Prostate gland (tissue), 2 donors: ENCODE data around the gene SLC32A1. TPM values are rescaled to one million over a fixed set of nuclear protein-coding genes. Genes with fewer than 3 reads are reported as not detected.

Experiments used
- DNase-seq: peaks from one replicate; pipeline ENCODE4 v3.0.0-alpha.2; 2019; ENCODE audit warnings: low spot score
- H3K27ac ChIP-seq, 2 donors: fragments of 200-600 bp; sonication (generic); 2 replicates each; pipeline ENCODE4 v1.5.1; 2017 to 2019
- H3K27me3 ChIP-seq: fragments of 200-600 bp; sonication (generic); replicated peaks from 2 replicates; pipeline ENCODE4 v1.5.1; 2019; ENCODE audit not compliant: insufficient read depth
- H3K36me3 ChIP-seq, 2 donors: fragments of 200-600 bp; sonication (generic); 1 replicate in 1 of 2; 2 replicates in 1 of 2; pipeline versions ENCODE4 v1.5.1 to v1.8.1; 2017 to 2019
- H3K4me1 ChIP-seq: fragments of 200-600 bp; sonication (generic); replicated peaks from 2 replicates; pipeline ENCODE4 v1.5.1; 2019
- H3K4me3 ChIP-seq, 2 donors: fragments of 200-600 bp; sonication (generic); 2 replicates each; pipeline ENCODE4 v1.5.1; 2017 to 2019
- H3K9me3 ChIP-seq: fragments of 200-600 bp; sonication (generic); 2 replicates; pipeline ENCODE4 v1.5.1; 2017
- CTCF ChIP-seq, 4 experiments: fragments of 200-600 bp in 2 of 4; fragments of 450-650 bp in 2 of 4; sonication (generic) in 2 of 4; IDR thresholded peaks; 1 replicate in 3 of 4; 2 replicates in 1 of 4; pipeline ENCODE4 v1.5.1; 2016 to 2019; ENCODE audit warnings: antibody characterized with exemption in 4 of 4, mild to moderate bottlenecking in 2 of 4, moderate library complexity in 2 of 4
- POLR2A ChIP-seq: fragments of 450-650 bp; IDR thresholded peaks from one replicate; pipeline ENCODE4 v1.6.1; 2016; ENCODE audit warnings: antibody characterized with exemption, mild to moderate bottlenecking
- POLR2AphosphoS5 ChIP-seq: sonication (generic); formaldehyde crosslinking; IDR thresholded peaks from one replicate; pipeline ENCODE4 v1.6.1; 2017; ENCODE audit warnings: antibody characterized with exemption
- WGBS: methylation state at CpG from one replicate; pipeline ENCODE4 v1.1.5; 2018; 5-methylcytosine and 5-hydroxymethylcytosine counted together
- intact Hi-C: fragments of 100-400 bp; cut with DNase I; formaldehyde crosslinking; loops from one replicate; pipeline ENCODE4 v1.14.2; 2022
- total RNA-seq, 2 donors: library from RNA; depleted of rRNA; stranded (reverse); fragments of >200 nt; gene quantifications; one replicate each; pipeline ENCODE4 v1.1.0, GENCODE V29; 2016

SLC32A1 gene
- total RNA-seq, 2 donors from 2014 or later = not detected

- Histone ChIP-seq H3K4me3 (no peak overlapping the region), H3K27ac (no peak overlapping the region), H3K4me1 (no peaks in the 10 kb centered on the region), H3K9me3 (no peaks in the 10 kb centered on the region), H3K27me3 (no peaks in the 10 kb centered on the region), H3K36me3 (no peaks in the 10 kb centered on the region)
- TF ChIP-seq POLR2AphosphoS5 = no peak
- TF ChIP-seq CTCF (IDR thresholded peaks at IDR 0.05) = no peak
- no peak for TF ChIP-seq POLR2A
- DNase-seq = no peak
- WGBS = 16% methylated on average over 7 of the region's 7 CpGs
- intact Hi-C loops = no loop called here
Measured at GRCh38 chr20:38706509-38706908, 17.8 kb upstream of the SLC32A1 start.

GRCh38 chr20:38714308-38714707 is 10.0 kb upstream of the SLC32A1 start:
- no peak for TF ChIP-seq CTCF (IDR thresholded peaks at IDR 0.05)
- H3K27ac ChIP-seq = no peak overlapping the region
- intact Hi-C loops = no loop called here
- peaks cover 2% of the 10 kb centered on the region for H3K27me3 ChIP-seq
- no peaks in the 10 kb centered on the region for H3K9me3 ChIP-seq
- WGBS = 16% methylated on average over 6 of the region's 6 CpGs
- H3K4me1 ChIP-seq = no peaks in the 10 kb centered on the region
- no peaks in the 10 kb centered on the region for H3K36me3 ChIP-seq
- no peak for DNase-seq
- H3K4me3 ChIP-seq = no peak overlapping the region

DNA sequence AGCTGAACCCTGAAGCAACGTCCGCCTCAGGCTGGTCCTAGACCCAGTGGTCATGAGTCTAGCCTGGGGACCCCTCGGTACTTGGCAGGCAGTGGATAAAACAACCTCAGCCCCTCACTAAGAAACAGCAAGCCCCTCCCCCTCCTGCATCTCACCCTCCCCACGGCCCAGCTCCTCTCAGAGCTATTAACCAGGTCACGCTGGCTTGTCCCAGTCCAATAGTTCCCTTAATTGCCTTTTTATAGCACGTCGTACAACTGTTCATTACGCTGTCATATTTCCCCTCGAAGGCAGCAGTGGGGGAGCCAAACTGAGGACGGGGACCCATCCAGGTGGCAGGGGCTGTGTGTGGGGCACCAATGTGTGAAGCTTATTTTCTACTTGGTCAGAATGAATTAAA is 8.6 kb upstream of the SLC32A1 start:
- Histone ChIP-seq H3K4me3 (no peak overlapping the region), H3K9me3 (no peaks in the 10 kb centered on the region), H3K27ac (no peak overlapping the region), H3K36me3 (no peaks in the 10 kb centered on the region), H3K4me1 (no peaks in the 10 kb centered on the region), H3K27me3 (peaks cover 2% of the 10 kb centered on the region)
- DNase-seq = no peak
- intact Hi-C loops = no loop called here
- TF ChIP-seq POLR2AphosphoS5 (no peak), POLR2A (no peak), CTCF (IDR thresholded peaks at IDR 0.05) (no peak)
- whole genome bisulfite sequencing = 13% methylated on average over 10 of the region's 10 CpGs

DNA sequence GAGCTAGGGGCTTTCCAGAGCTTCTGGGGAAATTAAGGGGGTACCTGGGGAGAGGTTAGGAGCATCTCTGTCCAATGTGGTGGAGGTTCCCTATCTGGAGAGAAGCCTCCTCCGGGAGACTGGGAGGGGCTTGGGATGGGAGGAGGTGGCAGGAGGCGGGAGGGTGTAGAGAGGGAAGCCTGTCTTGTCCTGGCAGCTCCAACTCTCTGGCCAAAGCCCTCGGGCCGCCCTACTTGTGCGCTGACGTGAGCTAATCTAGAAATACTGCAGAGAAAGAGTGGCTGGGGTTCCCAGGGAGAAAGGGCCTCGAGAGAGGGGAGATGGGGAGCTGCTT is 1.6 kb upstream of the SLC32A1 start:
- no peaks in the 10 kb centered on the region for H3K36me3 ChIP-seq
- WGBS = 4% methylated on average over 7 of the region's 7 CpGs
- intact Hi-C loops = no loop called here
- H3K4me3 ChIP-seq = no peak overlapping the region
- H3K4me1 ChIP-seq = no peaks in the 10 kb centered on the region
- H3K27me3 ChIP-seq = peaks cover 51% of the 10 kb centered on the region
- no peaks in the 10 kb centered on the region for H3K9me3 ChIP-seq
- no peak for DNase-seq
- H3K27ac ChIP-seq = no peak overlapping the region
- TF ChIP-seq POLR2A (no peak), CTCF (IDR thresholded peaks at IDR 0.05) (no peak), POLR2AphosphoS5 (no peak)

GRCh38 chr20:38723017-38723847 is 1.1 kb upstream of the SLC32A1 start:
- WGBS = 2% methylated on average over 32 of the region's 56 CpGs
- H3K4me3 ChIP-seq = no peak overlapping the region
- H3K9me3 ChIP-seq = no peaks in the 10 kb centered on the region
- H3K36me3 ChIP-seq = no peaks in the 10 kb centered on the region
- H3K27ac ChIP-seq = no peak overlapping the region
- H3K4me1 ChIP-seq = no peaks in the 10 kb centered on the region
- peaks cover 53% of the 10 kb centered on the region for H3K27me3 ChIP-seq
- no peak for DNase-seq
- TF ChIP-seq POLR2A (no peak), CTCF (IDR thresholded peaks at IDR 0.05) (no peak), POLR2AphosphoS5 (no peak)
- intact Hi-C loops = no loop called here
